Epithelial cell of esophagus (primary cell): ENCODE measurements around the gene UVRAG.

ENCODE experiments used
- DNase-seq: peaks from one replicate; pipeline ENCODE4 v3.0.0; 2010; ENCODE audit warnings: low read depth
- H3K4me3 ChIP-seq: 2 replicates; pipeline ENCODE4 v1.5.1; 2011; ENCODE audit warnings: mild to moderate bottlenecking, low read length, control low read depth
- CTCF ChIP-seq: IDR thresholded peaks from 2 replicates; pipeline ENCODE4 v1.5.1; 2011; ENCODE audit warnings: low read depth, mild to moderate bottlenecking, low read length, control low read depth, inconsistent platforms; ENCODE audit not compliant: insufficient read depth; ENCODE audit errors: missing control alignments

UVRAG gene

GRCh38 chr11:75814677-75815344, at the start of gene UVRAG:
Gene UVRAG (plus strand): TSS chr11:75815210. CDS start chr11:75815408, 198 bp downstream.
- DNase-seq = peak; percentile 99
- peak within 1 kb of the TSS; percentile 69 for H3K4me3 ChIP-seq
- peak; percentile 28 for TF ChIP-seq CTCF

- no peak overlapping the region for H3K4me3 ChIP-seq
- TF ChIP-seq CTCF = no peak
- DNase-seq = no peak
Observed at GRCh38 chr11:75766443-75767227, 48.4 kb upstream of the UVRAG start.

- H3K4me3 ChIP-seq = no peak overlapping the region
- no peak for DNase-seq
- no peak for TF ChIP-seq CTCF
Observed at GRCh38 chr11:75767228-75767572, 47.8 kb upstream of the UVRAG start.

- no peak for DNase-seq
- H3K4me3 ChIP-seq = no peak overlapping the region
- TF ChIP-seq CTCF = no peak
Observed at GRCh38 chr11:75767793-75768111, 47.3 kb upstream of the UVRAG start.

GRCh38 chr11:75768112-75768908, 46.7 kb upstream of the UVRAG start, which contains the start of gene DGAT2:
Gene DGAT2 (plus strand): TSS chr11:75768778. CDS start chr11:75768992, 214 bp downstream.
- no peak for TF ChIP-seq CTCF
- peak; percentile 81 for DNase-seq
- peak within 1 kb of the TSS; percentile 55 for H3K4me3 ChIP-seq

GRCh38 chr11:75768909-75769771, 45.9 kb upstream of the UVRAG start:
- TF ChIP-seq CTCF = no peak
- peak; percentile 36 for DNase-seq
- peak overlapping the region; percentile 55 for H3K4me3 ChIP-seq
